Measurements from ENCODE around the gene ADGRF3.

GRCh38 chr2:26326514-26326913, 20.1 kb downstream of the ADGRF3 start:
- TF ChIP-seq POLR2A (IDR thresholded peaks at IDR 0.05; ENCODE audit: low read depth, low read length), result no peak
- no peak for TF ChIP-seq POLR2AphosphoS5 (IDR thresholded peaks at IDR 0.05; ENCODE audit: low read depth, low read length)
- no peak for TF ChIP-seq SPI1 (IDR thresholded peaks at IDR 0.05; ENCODE audit: low read depth, low read length)
- TF ChIP-seq POU2F2 (IDR thresholded peaks at IDR 0.05; ENCODE audit: low read depth, low read length), result no peak
- no peak for TF ChIP-seq PAX5 (IDR thresholded peaks at IDR 0.05; ENCODE audit: insufficient read depth, low read length, severe bottlenecking)
